Endothelial cell of umbilical vein (primary cell): Measurements from ENCODE around the gene CCSER1.

Experiments used
- CTCF ChIP-seq, 2 donors: IDR thresholded peaks; 1 replicate in 1 of 2; 2 replicates in 1 of 2; pipeline ENCODE4 v1.5.1; 2011; ENCODE audit warnings: low read length in 2 of 2, mild to moderate bottlenecking in 2 of 2, moderate library complexity in 2 of 2, control low read depth in 1 of 2, inconsistent platforms in 1 of 2, low read depth in 1 of 2; ENCODE audit not compliant: insufficient read depth in 1 of 2; ENCODE audit errors: extremely low read depth in 1 of 2
- EZH2 ChIP-seq: IDR thresholded peaks from 2 replicates; pipeline ENCODE4 v1.6.1; 2012; ENCODE audit warnings: borderline replicate concordance, low read depth, mild to moderate bottlenecking, moderate library complexity, low read length, inconsistent platforms; ENCODE audit not compliant: severe bottlenecking
- GATA2 ChIP-seq: IDR thresholded peaks from 2 replicates; pipeline ENCODE4 v1.7.0; 2011; ENCODE audit warnings: low read depth, mild to moderate bottlenecking, moderate library complexity, mixed read lengths, low read length; ENCODE audit not compliant: insufficient read length, insufficient read depth
- JUN ChIP-seq: IDR thresholded peaks from 2 replicates; pipeline ENCODE4 v1.6.1; 2011; ENCODE audit warnings: borderline replicate concordance, low read depth; ENCODE audit not compliant: insufficient read length, insufficient read depth
- MYC ChIP-seq: IDR thresholded peaks from one replicate; pipeline ENCODE4 v1.6.1; 2011; ENCODE audit warnings: mild to moderate bottlenecking, low read depth, low read length
- POLR2A ChIP-seq: IDR thresholded peaks from 2 replicates; pipeline ENCODE4 v1.6.1; 2012; ENCODE audit warnings: low read depth, mild to moderate bottlenecking, control low read depth, low read length
- POLR2AphosphoS5 ChIP-seq: IDR thresholded peaks from 2 replicates; pipeline ENCODE4 v1.6.1; 2012; ENCODE audit warnings: low read depth, mild to moderate bottlenecking, control low read depth, low read length, moderate library complexity; ENCODE audit not compliant: insufficient read depth
- TF ChIP-seq, protein P1 (sequence below): IDR thresholded peaks from 2 replicates; pipeline ENCODE4 v1.6.1; 2011; ENCODE audit not compliant: insufficient read depth, insufficient read length

GRCh38 chr4:90186229-90186628, 59.0 kb downstream of the CCSER1 start:
- TF ChIP-seq CTCF (IDR thresholded peaks at IDR 0.05; ENCODE audit: extremely low read depth in 1 of 2, insufficient read depth in 1 of 2, low read depth in 1 of 2, low read length in 2 of 2) (no peak), POLR2A (no peak), EZH2 (no peak), JUN (no peak), POLR2AphosphoS5 (no peak), MYC (no peak), GATA2 (no peak)
- TF ChIP-seq, protein P1, sequence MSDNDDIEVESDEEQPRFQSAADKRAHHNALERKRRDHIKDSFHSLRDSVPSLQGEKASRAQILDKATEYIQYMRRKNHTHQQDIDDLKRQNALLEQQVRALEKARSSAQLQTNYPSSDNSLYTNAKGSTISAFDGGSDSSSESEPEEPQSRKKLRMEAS: no peak
